ENCODE measurements around the gene FLT3. TPM values are rescaled to one million over a fixed set of nuclear protein-coding genes. Genes with fewer than 3 reads are reported as not detected.
"Not testable (repeated sequence)": the region's sequence is repeated elsewhere in the genome, so short reads cannot be mapped to it uniquely, and the experiment has no call there.

Gene FLT3
- polyA plus RNA-seq, 2 of the 4 experiments (the other 2 are of a cell fraction) = not detected

GRCh38 chr13:28092431-28092830 is 7.9 kb downstream of the FLT3 start:
- WGBS (ENCODE audit: missing lambda C conversion rate) = 20% methylated on average over 2 of the region's 2 CpGs
- ChIA-PET POLR2A (no interaction called here), CTCF (no interaction called here)
- Histone ChIP-seq H3K4me3 (no peak overlapping the region), H3K27ac (no peak overlapping the region), H3K4me2 (no peak overlapping the region), H3K9me3 (no peaks in the 10 kb centered on the region), H3K4me1 (no peaks in the 10 kb centered on the region)
- TF ChIP-seq SMC3 (IDR thresholded peaks at IDR 0.05) (no peak), CHD4 (IDR thresholded peaks at IDR 0.05; ENCODE audit: borderline replicate concordance) (no peak), GATA3 (IDR thresholded peaks at IDR 0.05; ENCODE audit: borderline replicate concordance) (no peak), PHF8 (IDR thresholded peaks at IDR 0.05; ENCODE audit: borderline replicate concordance, low read depth) (no peak), ZNF302 (CRISPR knock-in tag; IDR thresholded peaks at IDR 0.05) (no peak), NR3C1 (IDR thresholded peaks at IDR 0.05) (no peak), HOXB5 (CRISPR knock-in tag; IDR thresholded peaks at IDR 0.05) (no peak), MAZ (IDR thresholded peaks at IDR 0.05; ENCODE audit: borderline replicate concordance, low read depth, low read length) (no peak), EP300 (IDR thresholded peaks at IDR 0.05) (no peak), CHD2 (IDR thresholded peaks at IDR 0.05; ENCODE audit: low read length, partially characterized antibody) (no peak), CBX8 (IDR thresholded peaks at IDR 0.05) (no peak), USF2 (IDR thresholded peaks at IDR 0.05) (no peak), HOXA7 (CRISPR knock-in tag; IDR thresholded peaks at IDR 0.05) (no peak)
- ATAC-seq (no peak), FAIRE-seq (no peak), DNase-seq (ENCODE audit: low read depth in 1 of 2, low spot score in 1 of 2) (no peak)

DNA sequence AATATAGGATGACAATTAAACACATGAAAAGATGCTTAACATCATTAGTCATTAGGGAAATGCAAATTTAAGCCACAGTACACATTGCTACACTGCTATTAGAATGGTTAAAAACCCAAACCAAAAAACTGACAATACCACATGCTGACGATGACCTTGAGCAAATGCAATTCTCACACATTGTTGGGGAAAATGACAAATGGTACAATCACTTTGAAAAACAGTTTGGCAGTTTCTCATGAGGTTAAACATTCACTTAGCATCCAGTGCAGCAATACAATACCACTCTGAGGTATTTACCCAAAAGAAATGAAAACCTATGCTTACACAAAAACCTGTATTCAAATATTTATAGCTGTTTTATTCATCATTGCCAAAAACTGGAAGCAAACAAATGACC is 11.3 kb downstream of the FLT3 start:
- Histone ChIP-seq H3K4me3 (no peak overlapping the region), H3K9me3 (peaks cover 2% of the 10 kb centered on the region; the same call in 1 of the 3 replicates), H3K4me2 (no peak overlapping the region), H3K4me1 (no peaks in the 10 kb centered on the region), H3K27ac (no peak overlapping the region)
- TF ChIP-seq HMGXB4 (CRISPR knock-in tag; IDR thresholded peaks at IDR 0.05; ENCODE audit: borderline replicate concordance) (no peak), RFX5 (IDR thresholded peaks at IDR 0.05) (no peak), CTCF (IDR thresholded peaks at IDR 0.05) (no peak), RAD21 (conservative IDR thresholded peaks at IDR 0.05 in 1 of 2, IDR thresholded peaks at IDR 0.05 in 1 of 2) (no peak), CBX2 (IDR thresholded peaks at IDR 0.05; ENCODE audit: borderline replicate concordance, low read depth) (no peak)
- TF ChIP-seq, protein P1, sequence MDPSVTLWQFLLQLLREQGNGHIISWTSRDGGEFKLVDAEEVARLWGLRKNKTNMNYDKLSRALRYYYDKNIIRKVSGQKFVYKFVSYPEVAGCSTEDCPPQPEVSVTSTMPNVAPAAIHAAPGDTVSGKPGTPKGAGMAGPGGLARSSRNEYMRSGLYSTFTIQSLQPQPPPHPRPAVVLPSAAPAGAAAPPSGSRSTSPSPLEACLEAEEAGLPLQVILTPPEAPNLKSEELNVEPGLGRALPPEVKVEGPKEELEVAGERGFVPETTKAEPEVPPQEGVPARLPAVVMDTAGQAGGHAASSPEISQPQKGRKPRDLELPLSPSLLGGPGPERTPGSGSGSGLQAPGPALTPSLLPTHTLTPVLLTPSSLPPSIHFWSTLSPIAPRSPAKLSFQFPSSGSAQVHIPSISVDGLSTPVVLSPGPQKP (IDR thresholded peaks at IDR 0.05; ENCODE audit: low read depth, low read length) = no peak
- CTCF ChIA-PET = no interaction called here
- FAIRE-seq (no peak), DNase-seq (ENCODE audit: low read depth in 1 of 2, low spot score in 1 of 2) (peak in 1 of 2 experiments; percentile 23), ATAC-seq (no peak)
- 5% methylated on average over 1 of the region's 1 CpG for WGBS (ENCODE audit: missing lambda C conversion rate)
- POLR2A ChIA-PET = no interaction called here

DNA sequence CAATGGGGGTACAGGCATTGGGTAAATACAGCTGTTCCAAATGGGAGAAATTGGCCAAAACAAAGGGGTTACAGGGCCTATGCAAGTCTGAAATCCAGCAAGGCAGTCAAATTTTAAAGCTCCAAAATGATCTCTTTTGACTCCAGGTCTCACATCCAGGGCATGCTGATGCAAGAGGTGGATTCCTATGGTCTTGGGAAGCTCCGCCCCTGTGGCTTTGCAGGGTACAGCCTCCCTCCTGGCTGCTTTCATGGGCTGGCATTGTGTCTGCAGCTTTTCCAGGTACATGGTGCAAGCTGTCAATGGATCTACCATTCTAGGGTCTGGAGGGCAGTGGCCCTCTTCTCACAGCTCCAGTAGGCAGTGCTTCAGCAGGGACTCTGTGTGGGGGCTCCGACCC is 22.6 kb downstream of the FLT3 start:
- H3K4me1 ChIP-seq, POLR2A ChIA-PET: not testable (repeated sequence)

More for the DNA sequence above, 22.6 kb downstream of the FLT3 start:
- H3K4me2 ChIP-seq; CTCF ChIA-PET; DNase-seq (ENCODE audit: low read depth in 1 of 2, low spot score in 1 of 2); FAIRE-seq; ATAC-seq; H3K27ac ChIP-seq; H3K9me3 ChIP-seq; H3K4me3 ChIP-seq: not testable (repeated sequence)
- 21% methylated on average over 2 of the region's 2 CpGs for WGBS (ENCODE audit: missing lambda C conversion rate)

All from A549 (cell line).